Subcutaneous abdominal adipose tissue (tissue), 5 donors: Measurements from ENCODE around the gene SPATS1.
"Not testable (repeated sequence)": the region's sequence is repeated elsewhere in the genome, so short reads cannot be mapped to it uniquely, and the experiment has no call there.

Experiments
- H3K27ac ChIP-seq: one replicate; pipeline ENCODE4 v1.7.0; 2013; ENCODE audit warnings: low read depth, mild to moderate bottlenecking, inconsistent platforms, low read length, moderate library complexity
- H3K27me3 ChIP-seq, 5 donors: one replicate each; pipeline ENCODE4 v1.7.0; 2013; ENCODE audit warnings: low read length in 5 of 5, inconsistent platforms in 1 of 5; ENCODE audit not compliant: control insufficient read depth in 5 of 5, insufficient read depth in 4 of 5
- H3K36me3 ChIP-seq, 5 donors: one replicate each; pipeline ENCODE4 v1.7.0; 2013; ENCODE audit warnings: low read length in 5 of 5; ENCODE audit not compliant: control insufficient read depth in 5 of 5, insufficient read depth in 5 of 5
- H3K4me1 ChIP-seq, 5 donors: one replicate each; pipeline ENCODE4 v1.7.0; 2013; ENCODE audit warnings: low read length in 5 of 5, mild to moderate bottlenecking in 3 of 5, moderate library complexity in 1 of 5; ENCODE audit not compliant: control insufficient read depth in 5 of 5, insufficient read depth in 5 of 5
- H3K4me3 ChIP-seq, 5 donors: one replicate each; pipeline ENCODE4 v1.7.0; 2013; ENCODE audit warnings: low read length in 5 of 5, low read depth in 1 of 5
- H3K9ac ChIP-seq, 5 donors: one replicate each; pipeline ENCODE4 v1.7.0; 2013; ENCODE audit warnings: low read length in 5 of 5, mild to moderate bottlenecking in 4 of 5, moderate library complexity in 3 of 5
- H3K9me3 ChIP-seq, 5 donors: one replicate each; pipeline ENCODE4 v1.7.0; 2013; ENCODE audit warnings: low read length in 5 of 5; ENCODE audit not compliant: control insufficient read depth in 5 of 5
- donor health status: healthy.
- donor health status: healthy.
- donor health status: healthy.
- donor health status: healthy.
- donor health status: healthy.

Gene SPATS1

GRCh38 chr6:44310241-44310640 is 32.2 kb upstream of the SPATS1 start:
- H3K27me3 ChIP-seq = no peaks in the 10 kb centered on the region
- no peak overlapping the region for H3K4me3 ChIP-seq
- H3K36me3 ChIP-seq = peaks cover 7 to 59% (median 56%) of the 10 kb centered on the region in 5 donors
- no peaks in the 10 kb centered on the region for H3K9me3 ChIP-seq
- H3K9ac ChIP-seq = no peak overlapping the region
- peaks cover 2 to 18% (median 12%) of the 10 kb centered on the region in 5 donors for H3K4me1 ChIP-seq
- H3K27ac ChIP-seq = no peak overlapping the region

- Histone ChIP-seq H3K27me3 (no peaks in the 10 kb centered on the region), H3K36me3 (peaks cover 7 to 48% (median 45%) of the 10 kb centered on the region in 5 donors), H3K9ac (no peak overlapping the region), H3K9me3 (no peaks in the 10 kb centered on the region), H3K27ac (no peak overlapping the region), H3K4me1 (peaks cover 2 to 24% (median 12%) of the 10 kb centered on the region in 5 donors), H3K4me3 (no peak overlapping the region)
Measured at GRCh38 chr6:44311304-44311703, 31.1 kb upstream of the SPATS1 start.

GRCh38 chr6:44311767-44312166 is 30.7 kb upstream of the SPATS1 start:
- H3K27me3 ChIP-seq = no peaks in the 10 kb centered on the region
- H3K9ac ChIP-seq = peak overlapping the region in 1 of 5 donors; percentile 95
- peaks cover 7 to 44% (median 41%) of the 10 kb centered on the region in 5 donors for H3K36me3 ChIP-seq
- no peak overlapping the region for H3K27ac ChIP-seq
- H3K4me3 ChIP-seq = peak overlapping the region in 1 of 5 donors; percentile 79
- peaks cover 2 to 24% (median 12%) of the 10 kb centered on the region in 5 donors for H3K4me1 ChIP-seq
- H3K9me3 ChIP-seq = no peaks in the 10 kb centered on the region

- peak within 1 kb of the TSS; percentile 79 to 94 (median 90) for H3K4me3 ChIP-seq
Measured at GRCh38 chr6:44312901-44313788, 29.3 kb upstream of the SPATS1 start, which contains the start of gene AARS2. AARS2 (minus strand) TSS chr6:44313347; CDS start chr6:44313323, 24 bp downstream.

GRCh38 chr6:44314657-44315056 is 27.8 kb upstream of the SPATS1 start:
- H3K27ac ChIP-seq, H3K4me3 ChIP-seq, H3K9me3 ChIP-seq, H3K27me3 ChIP-seq, H3K9ac ChIP-seq: not testable (repeated sequence)
- H3K36me3 ChIP-seq = peaks cover 5 to 19% (median 18%) of the 10 kb centered on the region in 5 donors
- peaks cover 2 to 24% (median 12%) of the 10 kb centered on the region in 5 donors for H3K4me1 ChIP-seq

More at GRCh38 chr6:44312901-44313788, 29.3 kb upstream of the SPATS1 start, which contains the start of gene AARS2:
- H3K9me3 ChIP-seq = no peaks in the 10 kb centered on the region
- H3K9ac ChIP-seq = peak within 1 kb of the TSS; percentile 66 to 95 (median 79)
- peaks cover 2 to 24% (median 12%) of the 10 kb centered on the region in 5 donors for H3K4me1 ChIP-seq
- H3K27me3 ChIP-seq = no peaks in the 10 kb centered on the region
- H3K36me3 ChIP-seq = peaks cover 7 to 30% (median 28%) of the 10 kb centered on the region in 5 donors
- H3K27ac ChIP-seq = peak within 1 kb of the TSS; percentile 50

- peaks cover 2 to 24% (median 12%) of the 10 kb centered on the region in 5 donors for H3K4me1 ChIP-seq
- H3K9ac ChIP-seq = no peak overlapping the region
- no peaks in the 10 kb centered on the region for H3K9me3 ChIP-seq
- H3K36me3 ChIP-seq = peaks cover 3 to 11% (median 9%) of the 10 kb centered on the region in 5 donors
- H3K4me3 ChIP-seq = no peak overlapping the region
- H3K27ac ChIP-seq = no peak overlapping the region
- peaks cover 0 to 10% (median 6%) of the 10 kb centered on the region in 5 donors for H3K27me3 ChIP-seq
Measured at GRCh38 chr6:44315516-44315915, 26.9 kb upstream of the SPATS1 start.

- no peak overlapping the region for H3K9ac ChIP-seq
- peaks cover 0 to 10% (median 6%) of the 10 kb centered on the region in 5 donors for H3K27me3 ChIP-seq
- H3K9me3 ChIP-seq = no peaks in the 10 kb centered on the region
- H3K27ac ChIP-seq = no peak overlapping the region
- peaks cover 0 to 7% (median 5%) of the 10 kb centered on the region in 5 donors for H3K36me3 ChIP-seq
- no peak overlapping the region for H3K4me3 ChIP-seq
- peaks cover 2 to 24% (median 12%) of the 10 kb centered on the region in 5 donors for H3K4me1 ChIP-seq
Measured at GRCh38 chr6:44315951-44316350, 26.5 kb upstream of the SPATS1 start.

GRCh38 chr6:44316481-44316880 is 26.0 kb upstream of the SPATS1 start:
- H3K27ac ChIP-seq = no peak overlapping the region
- H3K27me3 ChIP-seq = peaks cover 0 to 10% (median 6%) of the 10 kb centered on the region in 5 donors
- peaks cover 0 to 1% (median 0%) of the 10 kb centered on the region in 5 donors for H3K36me3 ChIP-seq
- no peak overlapping the region for H3K9ac ChIP-seq
- no peaks in the 10 kb centered on the region for H3K9me3 ChIP-seq
- peaks cover 2 to 24% (median 12%) of the 10 kb centered on the region in 5 donors for H3K4me1 ChIP-seq
- H3K4me3 ChIP-seq = no peak overlapping the region

- H3K9me3 ChIP-seq, H3K36me3 ChIP-seq, H3K27ac ChIP-seq, H3K9ac ChIP-seq, H3K4me3 ChIP-seq: not testable (repeated sequence)
- H3K27me3 ChIP-seq = peaks cover 0 to 10% (median 6%) of the 10 kb centered on the region in 5 donors
- H3K4me1 ChIP-seq = peaks cover 2 to 18% (median 8%) of the 10 kb centered on the region in 5 donors
Measured at GRCh38 chr6:44317136-44317631, 25.3 kb upstream of the SPATS1 start.

- Histone ChIP-seq H3K4me1 (no peaks in the 10 kb centered on the region), H3K36me3 (no peaks in the 10 kb centered on the region), H3K27ac (no peak overlapping the region), H3K9ac (no peak overlapping the region), H3K4me3 (no peak overlapping the region), H3K27me3 (peaks cover 0 to 10% (median 6%) of the 10 kb centered on the region in 5 donors), H3K9me3 (no peaks in the 10 kb centered on the region)
Measured at GRCh38 chr6:44321210-44321609, 21.2 kb upstream of the SPATS1 start.
